Ascending aorta (tissue), 2 donors: ENCODE data around the gene CLCN7. TPM values are rescaled to one million over a fixed set of nuclear protein-coding genes. Genes with fewer than 3 reads are reported as not detected.

Source experiments
- DNase-seq, 2 donors: peaks; one replicate each; pipeline ENCODE4 v3.0.0-alpha.2; 2019; ENCODE audit warnings: low spot score in 2 of 2
- H3K27ac ChIP-seq, 2 donors: fragments of 200-600 bp; sonication (generic); one replicate each; pipeline ENCODE4 v1.5.1; 2016 to 2017; ENCODE audit warnings: mild to moderate bottlenecking in 1 of 2
- H3K27me3 ChIP-seq: fragments of 200-600 bp; sonication (generic); one replicate; pipeline ENCODE4 v1.5.1; 2017
- H3K36me3 ChIP-seq, 2 donors: fragments of 200-600 bp; sonication (generic); one replicate each; pipeline ENCODE4 v1.5.1; 2016
- H3K4me1 ChIP-seq, 2 donors: fragments of 200-600 bp; sonication (generic); one replicate each; pipeline ENCODE4 v1.5.1; 2016 to 2017; ENCODE audit warnings: mild to moderate bottlenecking in 1 of 2
- H3K4me3 ChIP-seq, 2 donors: fragments of 200-600 bp; sonication (generic); one replicate each; pipeline ENCODE4 v1.5.1; 2016 to 2017; ENCODE audit warnings: mild to moderate bottlenecking in 1 of 2
- H3K9me3 ChIP-seq, 2 donors: fragments of 200-600 bp; sonication (generic); one replicate each; pipeline ENCODE4 v1.5.1; 2016
- CTCF ChIP-seq, 3 experiments: fragments of 200-600 bp in 2 of 3; fragments of 450-650 bp in 1 of 3; sonication (generic) in 2 of 3; IDR thresholded peaks; one replicate each; pipeline ENCODE4 v1.5.1; 2016 to 2019; ENCODE audit warnings: antibody characterized with exemption in 3 of 3, mild to moderate bottlenecking in 1 of 3, moderate library complexity in 1 of 3
- intact Hi-C: fragments of 100-400 bp; cut with DNase I; formaldehyde crosslinking; loops from one replicate; pipeline ENCODE4 v1.15.1; 2023
- total RNA-seq: library from RNA; depleted of rRNA; stranded (reverse); fragments of >200 nt; gene quantifications from one replicate; pipeline ENCODE4 v1.1.0, GENCODE V29; 2016

Gene CLCN7
- total RNA-seq, 1 donor from 2014 or later, result 108 TPM

GRCh38 chr16:1446296-1447080 is 28.3 kb downstream of the CLCN7 start:
- DNase-seq, result no peak
- H3K27me3 ChIP-seq, result no peaks in the 10 kb centered on the region
- intact Hi-C loops, result no loop called here
- H3K4me1 ChIP-seq, result no peaks in the 10 kb centered on the region
- H3K9me3 ChIP-seq, result no peaks in the 10 kb centered on the region
- no peak for TF ChIP-seq CTCF (IDR thresholded peaks at IDR 0.05)
- peaks cover 42 to 60% of the 10 kb centered on the region in 2 donors for H3K36me3 ChIP-seq
- H3K4me3 ChIP-seq, result no peak overlapping the region
- H3K27ac ChIP-seq, result no peak overlapping the region

GRCh38 chr16:1445518-1446203 is 29.2 kb downstream of the CLCN7 start:
- Histone ChIP-seq H3K4me3 (no peak overlapping the region), H3K36me3 (peaks cover 33 to 51% of the 10 kb centered on the region in 2 donors), H3K9me3 (no peaks in the 10 kb centered on the region), H3K27ac (no peak overlapping the region), H3K4me1 (no peaks in the 10 kb centered on the region), H3K27me3 (no peaks in the 10 kb centered on the region)
- intact Hi-C loops, result no loop called here
- no peak for DNase-seq
- TF ChIP-seq CTCF (IDR thresholded peaks at IDR 0.05), result no peak

GRCh38 chr16:1444730-1445517 is 29.9 kb downstream of the CLCN7 start:
- H3K9me3 ChIP-seq, result no peaks in the 10 kb centered on the region
- H3K4me3 ChIP-seq, result no peak overlapping the region
- peaks cover 30 to 44% of the 10 kb centered on the region in 2 donors for H3K36me3 ChIP-seq
- no peaks in the 10 kb centered on the region for H3K4me1 ChIP-seq
- H3K27me3 ChIP-seq, result no peaks in the 10 kb centered on the region
- no peak for TF ChIP-seq CTCF (IDR thresholded peaks at IDR 0.05)
- H3K27ac ChIP-seq, result no peak overlapping the region
- DNase-seq, result no peak
- intact Hi-C loops, result no loop called here

DNA sequence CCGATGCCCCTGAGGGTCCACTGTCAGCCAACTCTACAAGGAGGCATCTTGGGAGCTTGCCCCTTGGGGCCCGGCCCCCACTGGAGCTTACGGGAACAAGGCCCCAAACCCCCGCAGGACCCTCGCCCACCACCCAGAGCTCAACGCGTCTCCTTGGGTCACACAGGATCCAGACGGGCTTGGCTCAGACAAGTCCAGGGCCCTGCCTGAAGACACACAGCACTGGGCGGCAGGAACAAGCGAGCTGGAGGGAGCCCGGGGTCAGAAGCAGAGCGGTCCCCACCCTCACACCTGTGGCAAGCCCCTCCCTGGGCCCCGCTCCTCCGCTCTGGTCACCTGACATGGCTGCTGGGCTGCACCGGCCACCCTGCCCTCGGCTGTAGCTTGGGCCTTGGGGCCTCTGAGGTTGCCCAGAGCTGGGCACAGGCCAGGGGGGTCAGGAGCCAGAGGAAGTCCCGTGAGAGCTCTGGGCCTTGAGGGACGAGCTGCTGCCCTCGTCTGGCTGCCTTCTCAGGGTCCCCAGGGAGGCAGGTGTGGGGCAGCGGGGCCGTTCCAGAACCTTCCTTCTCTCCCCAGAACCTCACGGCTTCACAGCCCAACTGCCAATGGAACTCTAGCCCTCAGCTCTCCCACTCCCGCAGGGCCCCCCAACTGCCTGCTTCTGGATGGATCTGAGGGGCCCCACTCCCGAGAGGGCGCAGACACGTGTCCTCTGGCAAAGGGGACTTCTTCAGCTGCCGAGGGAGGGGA is 30.7 kb downstream of the CLCN7 start, which contains the start of gene CCDC154:
CCDC154 (minus strand) TSS at position 577 of the 750 bp plus-strand sequence; CDS start at position 343, 234 bp downstream.
- no peak for TF ChIP-seq CTCF (IDR thresholded peaks at IDR 0.05)
- H3K27ac ChIP-seq, result no peak within 1 kb of the TSS
- intact Hi-C loops, result no loop called here
- no peaks in the 10 kb centered on the region for H3K9me3 ChIP-seq
- no peaks in the 10 kb centered on the region for H3K27me3 ChIP-seq
- no peak for DNase-seq
- no peak within 1 kb of the TSS for H3K4me3 ChIP-seq
- H3K36me3 ChIP-seq, result peaks cover 24 to 36% of the 10 kb centered on the region in 2 donors
- H3K4me1 ChIP-seq, result no peaks in the 10 kb centered on the region

DNA sequence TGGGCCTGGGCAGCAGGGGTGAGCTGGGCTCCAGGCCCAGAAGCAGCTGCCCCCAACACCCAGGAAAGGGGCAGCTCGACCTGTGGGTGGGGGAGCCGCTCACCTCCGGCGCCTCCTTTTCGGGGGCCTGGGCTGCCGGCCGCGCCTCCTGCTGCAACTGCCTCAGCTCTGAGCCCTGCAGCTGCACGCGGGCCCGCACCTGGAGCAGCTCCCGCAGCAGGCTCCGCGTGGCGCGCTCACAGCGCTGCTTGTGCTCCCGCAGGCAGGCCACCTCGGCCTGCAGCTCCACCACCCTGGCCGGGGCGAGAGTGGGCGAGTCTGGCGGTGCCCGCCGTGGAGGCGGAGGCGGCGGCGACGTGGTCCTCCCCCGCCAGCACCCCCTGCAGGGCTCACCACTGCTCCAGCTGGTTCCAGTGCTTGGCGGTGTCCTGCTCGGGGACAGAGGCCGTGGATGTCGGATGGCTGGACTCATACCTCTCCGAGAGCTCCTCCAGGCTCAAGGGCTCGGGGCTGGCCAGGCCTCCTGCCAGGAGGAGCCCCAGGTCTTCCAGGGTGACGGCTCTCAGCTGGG is 31.3 kb downstream of the CLCN7 start:
- H3K9me3 ChIP-seq, result no peaks in the 10 kb centered on the region

More for the DNA sequence above, 31.3 kb downstream of the CLCN7 start:
- Histone ChIP-seq H3K4me1 (no peaks in the 10 kb centered on the region), H3K36me3 (peaks cover 23 to 30% of the 10 kb centered on the region in 2 donors), H3K27ac (no peak overlapping the region), H3K27me3 (no peaks in the 10 kb centered on the region), H3K4me3 (no peak overlapping the region)
- TF ChIP-seq CTCF (IDR thresholded peaks at IDR 0.05), result no peak
- intact Hi-C loops, result no loop called here
- DNase-seq, result no peak
